IMR-90 (cell line): Measurements from ENCODE around the gene NBEAL1. TPM values are rescaled to one million over a fixed set of nuclear protein-coding genes. Genes with fewer than 3 reads are reported as not detected.
"Not testable (repeated sequence)": the region's sequence is repeated elsewhere in the genome, so short reads cannot be mapped to it uniquely, and the experiment has no call there.

ENCODE experiments used
- ATAC-seq: fragments of 200-7000 bp; cut with Tn5 transposase; 2 replicates; pipeline ENCODE4 v1.9.1; 2020; ENCODE audit warnings: low read depth, mild to moderate bottlenecking, moderate library complexity
- BruUV-seq: library from RNA; stranded (reverse); fragments of 400-500 nt; replicated peaks from 2 replicates; lab custom pipeline; 2021; lab: Mats Ljungman, UMichigan
- CTCF ChIA-PET: fragments of 300-600 bp; formaldehyde crosslinking; extraction: SDS; loops from one replicate; lab custom pipeline; 2021; ENCODE audit warnings: antibody characterized with exemption; lab: Yijun Ruan, JAX
- POLR2A ChIA-PET: fragments of 300-600 bp; sonication (Branson Sonifier 250); formaldehyde crosslinking; loops from one replicate; lab custom pipeline; 2022; ENCODE audit warnings: antibody characterized with exemption; ENCODE audit not compliant: unreplicated experiment; lab: Charles Lee
- DNase-seq: peaks from one replicate; pipeline ENCODE4 v3.0.0; 2013
- H2AFZ ChIP-seq: replicated peaks from 2 replicates; pipeline ENCODE3; 2013; ENCODE audit warnings: low read length, mild to moderate bottlenecking; ENCODE audit not compliant: poor library complexity
- H2AK5ac ChIP-seq: 2 replicates; pipeline ENCODE4 v1.6.1; 2013; ENCODE audit warnings: low read depth, low read length, inconsistent platforms
- H2AK9ac ChIP-seq: replicated peaks from 2 replicates; pipeline ENCODE3; 2013; ENCODE audit warnings: mild to moderate bottlenecking, low read depth, low read length, moderate library complexity; ENCODE audit not compliant: poor library complexity
- H2BK120ac ChIP-seq: 2 replicates; pipeline ENCODE4 v1.6.1; 2013; ENCODE audit warnings: low read depth, low read length, inconsistent platforms
- H2BK15ac ChIP-seq: 3 replicates; pipeline ENCODE4 v1.6.1; 2013; ENCODE audit warnings: low read depth, low read length, inconsistent platforms
- H2BK20ac ChIP-seq: 2 replicates; pipeline ENCODE4 v1.6.1; 2013; ENCODE audit warnings: low read depth, mild to moderate bottlenecking, inconsistent platforms, low read length, moderate library complexity
- H2BK5ac ChIP-seq: 2 replicates; pipeline ENCODE4 v1.6.1; 2013; ENCODE audit warnings: mild to moderate bottlenecking, low read depth, low read length, inconsistent platforms; ENCODE audit not compliant: poor library complexity, severe bottlenecking
- H3K14ac ChIP-seq: replicated peaks from 2 replicates; pipeline ENCODE4 v1.6.1; 2013; ENCODE audit warnings: low read depth, low read length, inconsistent platforms
- H3K18ac ChIP-seq: 2 replicates; pipeline ENCODE4 v1.6.1; 2013; ENCODE audit warnings: low read depth, low read length, control low read depth
- H3K23ac ChIP-seq: 2 replicates; pipeline ENCODE4 v1.6.1; 2013; ENCODE audit warnings: low read depth, low read length, inconsistent platforms
- H3K27ac ChIP-seq: 2 replicates; pipeline ENCODE4 v1.5.1; 2013; ENCODE audit warnings: mild to moderate bottlenecking, control low read depth, low read length; ENCODE audit not compliant: insufficient read depth
- H3K27me3 ChIP-seq: 2 replicates; pipeline ENCODE4 v1.6.1; 2013; ENCODE audit warnings: low read length; ENCODE audit not compliant: control insufficient read depth, insufficient read depth
- H3K36me3 ChIP-seq: 2 replicates; pipeline ENCODE4 v1.6.1; 2013; ENCODE audit warnings: low read length, mixed read lengths; ENCODE audit not compliant: control insufficient read depth, insufficient read depth
- H3K4ac ChIP-seq: 2 replicates; pipeline ENCODE4 v1.6.1; 2013; ENCODE audit warnings: low read depth, low read length, inconsistent platforms
- H3K4me1 ChIP-seq: 2 replicates; pipeline ENCODE4 v1.6.1; 2013; ENCODE audit warnings: low read length, mixed read lengths; ENCODE audit not compliant: control insufficient read depth, insufficient read depth
- H3K4me2 ChIP-seq: 2 replicates; pipeline ENCODE4 v1.6.1; 2013; ENCODE audit warnings: low read depth, mild to moderate bottlenecking, control low read depth, low read length, moderate library complexity
- H3K4me3 ChIP-seq: 2 replicates; pipeline ENCODE4 v1.5.1; 2013; ENCODE audit warnings: low read depth, mild to moderate bottlenecking, control low read depth, low read length, moderate library complexity; ENCODE audit not compliant: insufficient read depth
- H3K56ac ChIP-seq: 2 replicates; pipeline ENCODE4 v1.6.1; 2013; ENCODE audit warnings: low read length, inconsistent platforms; ENCODE audit not compliant: insufficient read depth; ENCODE audit errors: extremely low read depth
- H3K79me1 ChIP-seq, 2 experiments: 2 replicates each; pipeline ENCODE4 v1.6.1; 2013; ENCODE audit warnings: low read length in 2 of 2, inconsistent platforms in 1 of 2, low read depth in 1 of 2
- H3K9ac ChIP-seq: 2 replicates; pipeline ENCODE4 v1.6.1; 2013; ENCODE audit warnings: low read depth, low read length, control low read depth
- H3K9me1 ChIP-seq: 2 replicates; pipeline ENCODE4 v1.6.1; 2013; ENCODE audit warnings: low read length, inconsistent platforms; ENCODE audit not compliant: insufficient read depth
- H3K9me3 ChIP-seq: 2 replicates; pipeline ENCODE4 v1.6.1; 2013; ENCODE audit warnings: low read length; ENCODE audit not compliant: control insufficient read depth, insufficient read depth
- H4K20me1 ChIP-seq: 2 replicates; pipeline ENCODE4 v1.6.1; 2013; ENCODE audit warnings: low read length, inconsistent platforms; ENCODE audit not compliant: insufficient read depth
- H4K5ac ChIP-seq: 2 replicates; pipeline ENCODE4 v1.6.1; 2013; ENCODE audit warnings: mild to moderate bottlenecking, low read depth, low read length, control low read depth
- H4K8ac ChIP-seq, 2 experiments: 2 replicates each; pipeline ENCODE4 v1.6.1; 2013; ENCODE audit warnings: low read depth in 2 of 2, low read length in 2 of 2, control low read depth in 1 of 2, inconsistent platforms in 1 of 2
- H4K91ac ChIP-seq: 2 replicates; pipeline ENCODE4 v1.6.1; 2013; ENCODE audit warnings: low read depth, low read length, inconsistent platforms; ENCODE audit not compliant: insufficient read depth
- WGBS, 2 experiments: methylation state at CpG; one replicate each; pipeline versions ENCODE4 v1.1.5 to v1.1.7; 2013; ENCODE audit warnings: missing lambda C conversion rate in 2 of 2; ENCODE audit not compliant: insufficient read length in 1 of 2; ENCODE audit errors: extremely low coverage in 2 of 2; 5-methylcytosine and 5-hydroxymethylcytosine counted together
- dilution Hi-C: fragments of 300-500 bp; cut with HindIII; formaldehyde crosslinking; loops from one replicate; pipeline ENCODE4 v1.14.3; 2018; ENCODE audit warnings: low sequenced_read_pairs; ENCODE audit not compliant: unreplicated experiment
- in situ Hi-C: fragments of 300-500 bp; cut with MboI; formaldehyde crosslinking; loops from 3 replicates; pipeline ENCODE4 v1.14.3; 2019; ENCODE audit warnings: low sequenced_read_pairs, inconsistent platforms, mixed read lengths
- intact Hi-C: fragments of 100-400 bp; cut with micrococcal nuclease; formaldehyde crosslinking; loops from 2 replicates; pipeline ENCODE4 v1.10.0; 2022
- polyA plus RNA-seq, 3 experiments: library from polyadenylated mRNA; depleted of rRNA; stranded (reverse); fragments of >200 nt; gene quantifications; 2 replicates each; pipeline ENCODE4 v1.2.3, GENCODE V29; 2012; ENCODE audit warnings: low replicate concordance in 1 of 3
- total RNA-seq: library from RNA; depleted of rRNA; stranded (reverse); fragments of >200 nt; gene quantifications from 2 replicates; pipeline ENCODE4 v1.2.3, GENCODE V29; 2012

NBEAL1 gene
- total and polyA plus RNA-seq, 2 of the 4 experiments (the other 2 are of a cell fraction), result 6.4 to 38.0 TPM

DNA sequence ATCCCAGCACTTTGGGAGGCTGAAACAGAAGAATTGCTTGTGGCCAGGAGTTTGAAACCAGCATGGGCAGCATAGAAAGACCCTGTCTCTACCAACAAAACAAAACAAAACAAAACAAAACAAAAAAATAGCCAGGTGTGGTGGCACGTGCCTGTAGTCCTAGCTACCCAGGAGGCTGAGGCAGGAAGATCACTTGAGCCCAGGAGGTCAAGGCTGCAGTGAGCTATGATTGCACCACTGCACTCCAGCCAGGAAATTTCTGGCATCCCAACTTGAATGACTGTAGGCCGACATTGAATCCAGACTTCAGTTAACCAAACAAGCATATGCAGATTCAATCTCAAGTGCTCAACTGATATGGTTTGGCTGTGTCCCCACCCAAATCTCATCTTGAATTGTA, 215.0 kb downstream of the NBEAL1 start:
- H2BK15ac ChIP-seq, H3K23ac ChIP-seq, H3K14ac ChIP-seq, H3K4me3 ChIP-seq, H3K4me2 ChIP-seq, H2AFZ ChIP-seq, H2AK9ac ChIP-seq, H3K36me3 ChIP-seq, H3K9me1 ChIP-seq, H3K9me3 ChIP-seq, H3K79me1 ChIP-seq, H4K20me1 ChIP-seq, H3K4ac ChIP-seq, dilution Hi-C loops, H4K5ac ChIP-seq, DNase-seq, H2BK20ac ChIP-seq, POLR2A ChIA-PET, H3K27ac ChIP-seq, H3K4me1 ChIP-seq, CTCF ChIA-PET, H4K91ac ChIP-seq, H2BK5ac ChIP-seq, H3K9ac ChIP-seq, BruUV-seq, H4K8ac ChIP-seq, H2BK120ac ChIP-seq, H2AK5ac ChIP-seq, H3K18ac ChIP-seq, H3K56ac ChIP-seq, H3K27me3 ChIP-seq, ATAC-seq: not testable (repeated sequence)
- in situ Hi-C loops, result loop anchor here (25.0 kb wide), 1 partner anchor 583 kb away; no protein-coding TSS in a partner anchor
- WGBS, 2 experiments, result no CpG with 5 or more reads among the region's 2 CpGs
- intact Hi-C loops, result loop anchor here (10.0 kb wide), 1 partner anchor 425 kb away; no protein-coding TSS in a partner anchor
